OCI-LY7 (cell line): Measurements from ENCODE around the gene ENKD1.

Experiments
- CTCF ChIP-seq: fragments of 200-600 bp; sonication (generic); conservative IDR thresholded peaks from 2 replicates; pipeline ENCODE4 v1.5.1; 2014; ENCODE audit warnings: mild to moderate bottlenecking, antibody characterized with exemption, low read length, moderate library complexity, mixed read lengths
- EZH2phosphoT487 ChIP-seq: fragments of 200-600 bp; sonication (generic); IDR thresholded peaks from 2 replicates; pipeline ENCODE4 v1.6.1; 2018; ENCODE audit warnings: low read depth, borderline replicate concordance, mild to moderate bottlenecking, mixed run types, antibody characterized with exemption, low read length, moderate library complexity, mixed read lengths

- TF ChIP-seq CTCF (no peak), EZH2phosphoT487 (no peak)
These were observed 34.9 kb upstream of the ENKD1 start for GRCh38 chr16:67701420-67701819.
